IMR-90 (cell line): ENCODE data around the gene STAP1. TPM values are rescaled to one million over a fixed set of nuclear protein-coding genes. Genes with fewer than 3 reads are reported as not detected.
"Not testable (repeated sequence)": the region's sequence is repeated elsewhere in the genome, so short reads cannot be mapped to it uniquely, and the experiment has no call there.

Experiments
- ATAC-seq: fragments of 200-7000 bp; cut with Tn5 transposase; 2 replicates; pipeline ENCODE4 v1.9.1; 2020; ENCODE audit warnings: low read depth, mild to moderate bottlenecking, moderate library complexity
- BruUV-seq: library from RNA; stranded (reverse); fragments of 400-500 nt; replicated peaks from 2 replicates; lab custom pipeline; 2021; lab: Mats Ljungman, UMichigan
- CTCF ChIA-PET: fragments of 300-600 bp; formaldehyde crosslinking; extraction: SDS; loops from one replicate; lab custom pipeline; 2021; ENCODE audit warnings: antibody characterized with exemption; lab: Yijun Ruan, JAX
- POLR2A ChIA-PET: fragments of 300-600 bp; sonication (Branson Sonifier 250); formaldehyde crosslinking; loops from one replicate; lab custom pipeline; 2022; ENCODE audit warnings: antibody characterized with exemption; ENCODE audit not compliant: unreplicated experiment; lab: Charles Lee
- DNase-seq: peaks from one replicate; pipeline ENCODE4 v3.0.0; 2013
- H2AFZ ChIP-seq: replicated peaks from 2 replicates; pipeline ENCODE3; 2013; ENCODE audit warnings: low read length, mild to moderate bottlenecking; ENCODE audit not compliant: poor library complexity
- H2AK5ac ChIP-seq: 2 replicates; pipeline ENCODE4 v1.6.1; 2013; ENCODE audit warnings: low read depth, low read length, inconsistent platforms
- H2AK9ac ChIP-seq: replicated peaks from 2 replicates; pipeline ENCODE3; 2013; ENCODE audit warnings: mild to moderate bottlenecking, low read depth, low read length, moderate library complexity; ENCODE audit not compliant: poor library complexity
- H2BK120ac ChIP-seq: 2 replicates; pipeline ENCODE4 v1.6.1; 2013; ENCODE audit warnings: low read depth, low read length, inconsistent platforms
- H2BK15ac ChIP-seq: 3 replicates; pipeline ENCODE4 v1.6.1; 2013; ENCODE audit warnings: low read depth, low read length, inconsistent platforms
- H2BK20ac ChIP-seq: 2 replicates; pipeline ENCODE4 v1.6.1; 2013; ENCODE audit warnings: low read depth, mild to moderate bottlenecking, inconsistent platforms, low read length, moderate library complexity
- H2BK5ac ChIP-seq: 2 replicates; pipeline ENCODE4 v1.6.1; 2013; ENCODE audit warnings: mild to moderate bottlenecking, low read depth, low read length, inconsistent platforms; ENCODE audit not compliant: poor library complexity, severe bottlenecking
- H3K14ac ChIP-seq: replicated peaks from 2 replicates; pipeline ENCODE4 v1.6.1; 2013; ENCODE audit warnings: low read depth, low read length, inconsistent platforms
- H3K18ac ChIP-seq: 2 replicates; pipeline ENCODE4 v1.6.1; 2013; ENCODE audit warnings: low read depth, low read length, control low read depth
- H3K23ac ChIP-seq: 2 replicates; pipeline ENCODE4 v1.6.1; 2013; ENCODE audit warnings: low read depth, low read length, inconsistent platforms
- H3K27ac ChIP-seq: 2 replicates; pipeline ENCODE4 v1.5.1; 2013; ENCODE audit warnings: mild to moderate bottlenecking, control low read depth, low read length; ENCODE audit not compliant: insufficient read depth
- H3K27me3 ChIP-seq: 2 replicates; pipeline ENCODE4 v1.6.1; 2013; ENCODE audit warnings: low read length; ENCODE audit not compliant: control insufficient read depth, insufficient read depth
- H3K36me3 ChIP-seq: 2 replicates; pipeline ENCODE4 v1.6.1; 2013; ENCODE audit warnings: low read length, mixed read lengths; ENCODE audit not compliant: control insufficient read depth, insufficient read depth
- H3K4ac ChIP-seq: 2 replicates; pipeline ENCODE4 v1.6.1; 2013; ENCODE audit warnings: low read depth, low read length, inconsistent platforms
- H3K4me1 ChIP-seq: 2 replicates; pipeline ENCODE4 v1.6.1; 2013; ENCODE audit warnings: low read length, mixed read lengths; ENCODE audit not compliant: control insufficient read depth, insufficient read depth
- H3K4me2 ChIP-seq: 2 replicates; pipeline ENCODE4 v1.6.1; 2013; ENCODE audit warnings: low read depth, mild to moderate bottlenecking, control low read depth, low read length, moderate library complexity
- H3K4me3 ChIP-seq: 2 replicates; pipeline ENCODE4 v1.5.1; 2013; ENCODE audit warnings: low read depth, mild to moderate bottlenecking, control low read depth, low read length, moderate library complexity; ENCODE audit not compliant: insufficient read depth
- H3K56ac ChIP-seq: 2 replicates; pipeline ENCODE4 v1.6.1; 2013; ENCODE audit warnings: low read length, inconsistent platforms; ENCODE audit not compliant: insufficient read depth; ENCODE audit errors: extremely low read depth
- H3K79me1 ChIP-seq, 2 experiments: 2 replicates each; pipeline ENCODE4 v1.6.1; 2013; ENCODE audit warnings: low read length in 2 of 2, inconsistent platforms in 1 of 2, low read depth in 1 of 2
- H3K9ac ChIP-seq: 2 replicates; pipeline ENCODE4 v1.6.1; 2013; ENCODE audit warnings: low read depth, low read length, control low read depth
- H3K9me1 ChIP-seq: 2 replicates; pipeline ENCODE4 v1.6.1; 2013; ENCODE audit warnings: low read length, inconsistent platforms; ENCODE audit not compliant: insufficient read depth
- H3K9me3 ChIP-seq: 2 replicates; pipeline ENCODE4 v1.6.1; 2013; ENCODE audit warnings: low read length; ENCODE audit not compliant: control insufficient read depth, insufficient read depth
- H4K20me1 ChIP-seq: 2 replicates; pipeline ENCODE4 v1.6.1; 2013; ENCODE audit warnings: low read length, inconsistent platforms; ENCODE audit not compliant: insufficient read depth
- H4K5ac ChIP-seq: 2 replicates; pipeline ENCODE4 v1.6.1; 2013; ENCODE audit warnings: mild to moderate bottlenecking, low read depth, low read length, control low read depth
- H4K8ac ChIP-seq, 2 experiments: 2 replicates each; pipeline ENCODE4 v1.6.1; 2013; ENCODE audit warnings: low read depth in 2 of 2, low read length in 2 of 2, control low read depth in 1 of 2, inconsistent platforms in 1 of 2
- H4K91ac ChIP-seq: 2 replicates; pipeline ENCODE4 v1.6.1; 2013; ENCODE audit warnings: low read depth, low read length, inconsistent platforms; ENCODE audit not compliant: insufficient read depth
- FOS ChIP-seq: fragments of 150-350 bp; IDR thresholded peaks from 2 replicates; pipeline ENCODE4 v1.6.1; 2016; ENCODE audit warnings: low read depth, low read length
- RAD21 ChIP-seq: IDR thresholded peaks from 2 replicates; pipeline ENCODE4 v1.6.1; 2012; ENCODE audit warnings: low read length, improper control_type of control experiment
- WGBS, 2 experiments: methylation state at CpG; one replicate each; pipeline versions ENCODE4 v1.1.5 to v1.1.7; 2013; ENCODE audit warnings: missing lambda C conversion rate in 2 of 2; ENCODE audit not compliant: insufficient read length in 1 of 2; ENCODE audit errors: extremely low coverage in 2 of 2; 5-methylcytosine and 5-hydroxymethylcytosine counted together
- dilution Hi-C: fragments of 300-500 bp; cut with HindIII; formaldehyde crosslinking; loops from one replicate; pipeline ENCODE4 v1.14.3; 2018; ENCODE audit warnings: low sequenced_read_pairs; ENCODE audit not compliant: unreplicated experiment
- in situ Hi-C: fragments of 300-500 bp; cut with MboI; formaldehyde crosslinking; loops from 3 replicates; pipeline ENCODE4 v1.14.3; 2019; ENCODE audit warnings: low sequenced_read_pairs, inconsistent platforms, mixed read lengths
- intact Hi-C: fragments of 100-400 bp; cut with micrococcal nuclease; formaldehyde crosslinking; loops from 2 replicates; pipeline ENCODE4 v1.10.0; 2022
- polyA plus RNA-seq, 3 experiments: library from polyadenylated mRNA; depleted of rRNA; stranded (reverse); fragments of >200 nt; gene quantifications; 2 replicates each; pipeline ENCODE4 v1.2.3, GENCODE V29; 2012; ENCODE audit warnings: low replicate concordance in 1 of 3
- total RNA-seq: library from RNA; depleted of rRNA; stranded (reverse); fragments of >200 nt; gene quantifications from 2 replicates; pipeline ENCODE4 v1.2.3, GENCODE V29; 2012

Gene STAP1
- total and polyA plus RNA-seq, 2 of the 4 experiments (the other 2 are of a cell fraction), result not detected

GRCh38 chr4:67550857-67551256 lies 7.7 kb upstream of the STAP1 start:
- H3K4me1 ChIP-seq, result no peaks in the 10 kb centered on the region
- DNase-seq (no peak), ATAC-seq (no peak)
- no peak overlapping the region for H3K27ac ChIP-seq
- ChIA-PET CTCF (no interaction called here), POLR2A (no interaction called here)
- no peak overlapping the region for H3K23ac ChIP-seq
- H4K5ac ChIP-seq, result no peak overlapping the region
- no peaks in the 10 kb centered on the region for H4K20me1 ChIP-seq
- no TSS peak for BruUV-seq
- no peak overlapping the region for H3K9ac ChIP-seq
- H3K79me1 ChIP-seq, result no peaks in the 10 kb centered on the region
- dilution Hi-C loops, result no loop called here
- no peak overlapping the region for H3K4me2 ChIP-seq
- H2BK120ac ChIP-seq, result no peak overlapping the region
- H4K91ac ChIP-seq, result no peak overlapping the region
- no peak overlapping the region for H3K4ac ChIP-seq
- no peak overlapping the region for H2AK5ac ChIP-seq
- no peak overlapping the region for H2AFZ ChIP-seq
- no peaks in the 10 kb centered on the region for H3K27me3 ChIP-seq
- no peaks in the 10 kb centered on the region for H3K36me3 ChIP-seq
- no peak overlapping the region for H3K18ac ChIP-seq
- no peaks in the 10 kb centered on the region for H3K9me3 ChIP-seq
- in situ Hi-C loops, result no loop called here
- 80% methylated on average over 2 of the region's 3 CpGs; no CpG with 5 or more reads in 1 of the 2 experiments for WGBS, 2 experiments
- no peak overlapping the region for H2BK15ac ChIP-seq
- H3K9me1 ChIP-seq, result no peaks in the 10 kb centered on the region
- no peak overlapping the region for H3K14ac ChIP-seq
- intact Hi-C loops, result no loop called here
- H3K4me3 ChIP-seq, result no peak overlapping the region
- no peak overlapping the region for H3K56ac ChIP-seq
- no peak for TF ChIP-seq RAD21
- no peak for TF ChIP-seq FOS
- no peak overlapping the region for H2BK5ac ChIP-seq
- H4K8ac ChIP-seq, result no peak overlapping the region
- H2AK9ac ChIP-seq, result no peak overlapping the region
- no peak overlapping the region for H2BK20ac ChIP-seq

GRCh38 chr4:67552146-67552792 lies 6.3 kb upstream of the STAP1 start:
- BruUV-seq, H2BK120ac ChIP-seq, H3K4me1 ChIP-seq, H3K9me1 ChIP-seq, H3K18ac ChIP-seq, ATAC-seq, H2BK15ac ChIP-seq, DNase-seq, H3K4ac ChIP-seq, H4K8ac ChIP-seq, H3K9me3 ChIP-seq, H4K20me1 ChIP-seq, H2AFZ ChIP-seq, H4K5ac ChIP-seq, in situ Hi-C loops, H3K36me3 ChIP-seq, H3K27me3 ChIP-seq, H3K27ac ChIP-seq, H3K23ac ChIP-seq, H2AK9ac ChIP-seq, H3K4me2 ChIP-seq, dilution Hi-C loops, H2AK5ac ChIP-seq, intact Hi-C loops, H3K9ac ChIP-seq, H3K79me1 ChIP-seq, H2BK5ac ChIP-seq, H3K56ac ChIP-seq, H4K91ac ChIP-seq, H3K4me3 ChIP-seq, H2BK20ac ChIP-seq, H3K14ac ChIP-seq: not testable (repeated sequence)
- ChIA-PET CTCF (interaction anchor here (0.6 kb wide), 1 partner anchor 110 kb away, joined by 4 read pairs; no protein-coding TSS in a partner anchor), POLR2A (interaction anchor here (0.6 kb wide), 1 partner anchor 777 kb away, joined by 3 read pairs; no protein-coding TSS in a partner anchor)
- WGBS, 2 experiments, result no CpG with 5 or more reads among the region's 4 CpGs
